ENCODE results near the gene DNAH3.

DNA sequence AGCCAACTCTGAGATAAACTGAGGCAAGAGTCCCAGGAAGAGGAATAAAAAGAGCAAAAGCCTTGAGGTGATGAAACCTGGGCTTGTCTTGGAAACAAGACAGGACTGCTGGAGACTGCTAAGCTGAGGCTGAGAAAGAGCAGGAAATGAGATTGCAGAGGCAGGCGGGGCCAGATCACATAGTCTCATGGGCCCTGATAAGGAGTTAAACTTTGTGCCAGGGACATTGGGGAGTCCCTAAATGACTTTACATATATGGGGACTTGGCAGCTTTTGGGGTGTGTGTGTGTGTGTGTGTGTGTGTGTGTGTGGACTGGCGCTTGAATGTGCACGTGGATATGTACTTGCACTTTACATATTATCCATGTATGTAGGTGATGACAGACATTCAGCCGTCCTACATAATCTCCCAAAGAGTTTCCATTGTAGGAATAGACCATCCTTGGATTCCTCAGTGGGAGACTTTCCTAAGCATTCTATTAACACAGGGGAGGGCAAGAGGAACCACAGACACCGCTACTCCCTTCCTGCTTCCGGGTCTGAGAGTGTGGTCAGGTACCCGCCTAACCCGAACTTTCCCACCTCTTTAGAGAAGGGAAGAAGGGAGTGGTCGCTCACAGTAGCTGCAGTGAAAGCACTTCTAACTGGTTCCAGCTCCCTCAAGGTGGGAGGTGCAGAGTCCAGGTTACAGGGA, 127.0 kb downstream of the DNAH3 start:
- TF ChIP-seq, protein P1, sequence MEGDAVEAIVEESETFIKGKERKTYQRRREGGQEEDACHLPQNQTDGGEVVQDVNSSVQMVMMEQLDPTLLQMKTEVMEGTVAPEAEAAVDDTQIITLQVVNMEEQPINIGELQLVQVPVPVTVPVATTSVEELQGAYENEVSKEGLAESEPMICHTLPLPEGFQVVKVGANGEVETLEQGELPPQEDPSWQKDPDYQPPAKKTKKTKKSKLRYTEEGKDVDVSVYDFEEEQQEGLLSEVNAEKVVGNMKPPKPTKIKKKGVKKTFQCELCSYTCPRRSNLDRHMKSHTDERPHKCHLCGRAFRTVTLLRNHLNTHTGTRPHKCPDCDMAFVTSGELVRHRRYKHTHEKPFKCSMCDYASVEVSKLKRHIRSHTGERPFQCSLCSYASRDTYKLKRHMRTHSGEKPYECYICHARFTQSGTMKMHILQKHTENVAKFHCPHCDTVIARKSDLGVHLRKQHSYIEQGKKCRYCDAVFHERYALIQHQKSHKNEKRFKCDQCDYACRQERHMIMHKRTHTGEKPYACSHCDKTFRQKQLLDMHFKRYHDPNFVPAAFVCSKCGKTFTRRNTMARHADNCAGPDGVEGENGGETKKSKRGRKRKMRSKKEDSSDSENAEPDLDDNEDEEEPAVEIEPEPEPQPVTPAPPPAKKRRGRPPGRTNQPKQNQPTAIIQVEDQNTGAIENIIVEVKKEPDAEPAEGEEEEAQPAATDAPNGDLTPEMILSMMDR (IDR thresholded peaks at IDR 0.05 in 8 of 11, conservative IDR thresholded peaks at IDR 0.05 in 3 of 11), result no peak
- TF ChIP-seq POLR2AphosphoS5 (IDR thresholded peaks at IDR 0.05), result no peak
